Left lung (tissue), 10 donors: Measurements from ENCODE around the gene GJB4. TPM values are rescaled to one million over a fixed set of nuclear protein-coding genes. Genes with fewer than 3 reads are reported as not detected.
"Not testable (repeated sequence)": the region's sequence is repeated elsewhere in the genome, so short reads cannot be mapped to it uniquely, and the experiment has no call there.

Source experiments
- ATAC-seq: fragments of 200-7000 bp; cut with Tn5 transposase; one replicate; pipeline ENCODE4 v1.9.1; 2020; ENCODE audit warnings: moderate library complexity
- DNase-seq, 4 donors: peaks; one replicate each; pipeline ENCODE4 v3.0.0-alpha.2; 2013 to 2020
- H3K27ac ChIP-seq, 2 donors: fragments of 200-600 bp; sonication (generic) in 1 of 2; one replicate each; pipeline versions ENCODE4 v1.5.0 to v1.8.0; 2020 to 2021
- H3K27me3 ChIP-seq, 2 donors: fragments of 200-600 bp; sonication (generic) in 1 of 2; one replicate each; pipeline versions ENCODE4 v1.5.0 to v1.8.0; 2020 to 2021
- H3K36me3 ChIP-seq, 2 donors: fragments of 200-600 bp; sonication (generic) in 1 of 2; one replicate each; pipeline versions ENCODE4 v1.5.0 to v1.8.0; 2020 to 2021
- H3K4me1 ChIP-seq, 2 donors: fragments of 200-600 bp; one replicate each; pipeline ENCODE4 v1.8.0; 2021
- H3K4me3 ChIP-seq, 2 donors: fragments of 200-600 bp; sonication (generic) in 1 of 2; one replicate each; pipeline versions ENCODE4 v1.5.0 to v1.8.0; 2020 to 2021; ENCODE audit warnings: mild to moderate bottlenecking in 1 of 2
- H3K9me3 ChIP-seq, 2 donors: fragments of 200-600 bp; sonication (generic) in 1 of 2; one replicate each; pipeline versions ENCODE4 v1.5.0 to v1.8.0; 2020 to 2021
- intact Hi-C, 2 donors: fragments of 100-400 bp; cut with DNase I; formaldehyde crosslinking; loops; one replicate each; pipeline versions ENCODE4 v1.11.2 to v1.14.2; 2022
- polyA plus RNA-seq, 6 donors: library from polyadenylated mRNA; unstranded; fragments of 120-200 nt; gene quantifications; one replicate each; pipeline ENCODE4 v1.2.1, GENCODE V29; 2013; ENCODE audit not compliant: insufficient read length in 6 of 6
- total RNA-seq, 2 donors: library from RNA; stranded (reverse); fragmentation: NEBNext Ultra II Directional; extraction: Animal tissue kit (Norgen Biotek cat#: 25700); gene quantifications; one replicate each; pipeline ENCODE4 v1.2.1, GENCODE V29; 2021
- TF ChIP-seq, protein P1 (sequence below), 2 donors: fragments of 200-600 bp; sonication (generic) in 1 of 2; IDR thresholded peaks; one replicate each; pipeline versions ENCODE4 v1.5.0 to v1.8.0; 2021; ENCODE audit warnings: antibody characterized with exemption in 2 of 2
- donor health status: DM: no; HTN: yes; CAD: no.
- donor health status: DM: no; HTN: no; CAD: no.

The GJB4 gene
- total and polyA plus RNA-seq, 8 donors, result 0.06 to 0.08 TPM; not detected in 6

DNA sequence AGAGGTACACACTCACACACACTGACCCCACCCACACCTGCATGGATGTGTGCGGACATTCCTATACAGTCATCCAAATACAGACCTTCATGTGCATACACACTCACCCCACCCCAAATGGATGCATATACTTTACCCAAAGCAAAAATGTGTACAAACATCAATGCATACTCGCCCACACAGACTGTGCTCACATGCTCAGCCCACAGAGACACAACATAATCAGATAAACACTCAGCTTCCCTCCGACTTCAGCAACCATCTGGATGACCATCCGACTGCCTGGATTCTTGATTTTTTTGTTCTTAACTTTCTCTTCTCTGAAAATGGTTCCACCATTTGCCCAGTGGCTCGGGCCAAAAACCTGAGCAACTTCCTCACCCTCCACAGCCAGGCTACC, 29.1 kb upstream of the GJB4 start:
- Histone ChIP-seq H3K4me1 (no peaks in the 10 kb centered on the region), H3K9me3 (no peaks in the 10 kb centered on the region), H3K36me3 (no peaks in the 10 kb centered on the region), H3K4me3 (no peak overlapping the region), H3K27me3 (no peaks in the 10 kb centered on the region), H3K27ac (no peak overlapping the region)
- intact Hi-C loops, result no loop called here
- ATAC-seq, result no peak
- TF ChIP-seq, protein P1, sequence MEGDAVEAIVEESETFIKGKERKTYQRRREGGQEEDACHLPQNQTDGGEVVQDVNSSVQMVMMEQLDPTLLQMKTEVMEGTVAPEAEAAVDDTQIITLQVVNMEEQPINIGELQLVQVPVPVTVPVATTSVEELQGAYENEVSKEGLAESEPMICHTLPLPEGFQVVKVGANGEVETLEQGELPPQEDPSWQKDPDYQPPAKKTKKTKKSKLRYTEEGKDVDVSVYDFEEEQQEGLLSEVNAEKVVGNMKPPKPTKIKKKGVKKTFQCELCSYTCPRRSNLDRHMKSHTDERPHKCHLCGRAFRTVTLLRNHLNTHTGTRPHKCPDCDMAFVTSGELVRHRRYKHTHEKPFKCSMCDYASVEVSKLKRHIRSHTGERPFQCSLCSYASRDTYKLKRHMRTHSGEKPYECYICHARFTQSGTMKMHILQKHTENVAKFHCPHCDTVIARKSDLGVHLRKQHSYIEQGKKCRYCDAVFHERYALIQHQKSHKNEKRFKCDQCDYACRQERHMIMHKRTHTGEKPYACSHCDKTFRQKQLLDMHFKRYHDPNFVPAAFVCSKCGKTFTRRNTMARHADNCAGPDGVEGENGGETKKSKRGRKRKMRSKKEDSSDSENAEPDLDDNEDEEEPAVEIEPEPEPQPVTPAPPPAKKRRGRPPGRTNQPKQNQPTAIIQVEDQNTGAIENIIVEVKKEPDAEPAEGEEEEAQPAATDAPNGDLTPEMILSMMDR (IDR thresholded peaks at IDR 0.05), result no peak
- no peak for DNase-seq

DNA sequence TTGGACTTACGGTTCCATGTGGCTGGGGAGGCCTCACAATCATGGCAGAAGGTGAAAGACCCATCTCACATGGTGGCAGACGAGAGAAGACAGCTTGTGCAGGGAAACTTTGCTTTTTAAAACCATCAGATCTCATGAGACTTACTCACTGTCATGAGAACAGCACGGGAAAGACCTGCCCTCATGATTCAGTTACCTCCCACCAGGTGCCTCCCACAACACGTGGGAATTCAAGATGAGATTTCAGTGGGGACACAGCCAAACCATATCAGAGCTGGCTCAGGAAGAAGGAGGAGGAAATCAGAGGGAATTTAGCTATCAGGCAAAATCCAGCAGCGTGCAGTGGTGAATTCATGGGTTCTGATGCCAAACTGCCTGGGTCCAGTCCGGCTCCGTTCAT, 26.7 kb upstream of the GJB4 start:
- H3K27me3 ChIP-seq, H3K4me3 ChIP-seq, H3K9me3 ChIP-seq, intact Hi-C loops, ATAC-seq, H3K36me3 ChIP-seq, H3K4me1 ChIP-seq, DNase-seq, H3K27ac ChIP-seq: not testable (repeated sequence)

DNA sequence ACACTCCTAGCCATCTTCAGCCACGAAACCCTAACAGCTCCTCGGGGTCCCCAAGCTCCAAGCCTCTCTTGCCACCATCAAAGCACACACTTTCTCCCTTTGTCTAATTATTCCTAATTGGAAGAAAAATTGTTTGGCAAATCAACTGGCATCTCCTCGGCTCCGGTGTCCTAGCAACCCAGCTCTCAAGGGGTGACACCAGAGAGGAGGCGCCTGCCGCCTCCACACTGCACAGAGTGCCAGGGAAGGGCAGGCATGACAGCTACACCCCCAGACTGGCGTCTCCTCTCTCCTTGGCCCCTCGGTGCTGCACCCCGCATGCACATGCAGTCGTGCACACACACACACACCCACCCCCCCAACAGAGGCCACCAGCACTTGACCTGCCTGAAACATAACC, 22.8 kb upstream of the GJB4 start:
- H3K27me3 ChIP-seq, result peaks cover 0 to under 1% of the 10 kb centered on the region in 2 donors
- intact Hi-C loops, result no loop called here
- H3K4me1 ChIP-seq, result no peaks in the 10 kb centered on the region
- no peak for DNase-seq
- no peaks in the 10 kb centered on the region for H3K36me3 ChIP-seq
- no peak overlapping the region for H3K27ac ChIP-seq
- no peak overlapping the region for H3K4me3 ChIP-seq
- no peaks in the 10 kb centered on the region for H3K9me3 ChIP-seq
- TF ChIP-seq, protein P1 (IDR thresholded peaks at IDR 0.05), result no peak
- no peak for ATAC-seq

DNA sequence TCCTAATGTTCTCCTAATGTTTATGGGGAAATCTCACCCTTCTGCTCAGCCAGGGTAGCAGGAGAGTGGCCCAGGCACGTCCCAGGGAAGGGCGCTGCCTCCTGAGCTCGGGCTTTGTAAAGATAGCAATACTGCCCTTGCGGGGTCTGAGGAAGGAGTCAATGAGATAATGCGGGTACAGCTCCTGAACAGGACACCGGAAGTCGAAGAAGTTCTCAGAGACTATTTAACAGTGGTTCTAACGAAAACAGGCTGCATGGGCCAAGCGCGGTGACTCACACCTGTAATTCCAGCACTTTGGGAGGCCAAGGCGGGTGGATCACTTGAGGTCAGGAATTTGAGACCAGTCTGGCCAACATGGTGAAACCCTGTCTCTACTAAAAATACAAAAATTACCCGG, 22.3 kb upstream of the GJB4 start:
- H3K36me3 ChIP-seq, intact Hi-C loops, H3K4me1 ChIP-seq, ATAC-seq, H3K9me3 ChIP-seq, DNase-seq, H3K27me3 ChIP-seq, H3K4me3 ChIP-seq, H3K27ac ChIP-seq: not testable (repeated sequence)

DNA sequence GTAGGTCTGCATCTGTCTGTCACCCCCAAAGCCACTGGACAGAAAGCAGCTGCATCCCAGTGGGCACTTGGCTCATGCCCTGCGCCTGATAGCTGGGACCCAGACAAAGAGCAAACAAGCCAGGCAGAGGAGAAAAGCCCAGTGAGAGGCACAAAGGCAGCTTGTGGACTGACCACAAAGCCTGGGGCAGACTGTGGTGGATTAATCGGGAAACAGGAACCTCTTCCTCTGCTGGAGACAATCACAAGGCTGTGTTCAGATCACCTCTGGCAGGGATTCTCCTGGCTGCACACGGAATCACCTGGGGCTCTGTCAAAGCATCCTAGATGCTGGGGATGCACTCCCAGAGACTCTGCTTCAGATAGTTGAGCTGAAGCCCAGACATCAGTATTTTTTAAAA, 19.9 kb upstream of the GJB4 start:
- DNase-seq (no peak), ATAC-seq (no peak)
- TF ChIP-seq, protein P1 (IDR thresholded peaks at IDR 0.05), result no peak
- intact Hi-C loops, result loop anchor here in 1 of 2 donors (10.0 kb wide), 1 partner anchor 275 kb away; no protein-coding TSS in a partner anchor
- no peaks in the 10 kb centered on the region for H3K9me3 ChIP-seq
- no peak overlapping the region for H3K4me3 ChIP-seq
- H3K36me3 ChIP-seq, result no peaks in the 10 kb centered on the region
- no peak overlapping the region for H3K27ac ChIP-seq
- no peaks in the 10 kb centered on the region for H3K4me1 ChIP-seq
- peaks cover 0 to 17% of the 10 kb centered on the region in 2 donors for H3K27me3 ChIP-seq

DNA sequence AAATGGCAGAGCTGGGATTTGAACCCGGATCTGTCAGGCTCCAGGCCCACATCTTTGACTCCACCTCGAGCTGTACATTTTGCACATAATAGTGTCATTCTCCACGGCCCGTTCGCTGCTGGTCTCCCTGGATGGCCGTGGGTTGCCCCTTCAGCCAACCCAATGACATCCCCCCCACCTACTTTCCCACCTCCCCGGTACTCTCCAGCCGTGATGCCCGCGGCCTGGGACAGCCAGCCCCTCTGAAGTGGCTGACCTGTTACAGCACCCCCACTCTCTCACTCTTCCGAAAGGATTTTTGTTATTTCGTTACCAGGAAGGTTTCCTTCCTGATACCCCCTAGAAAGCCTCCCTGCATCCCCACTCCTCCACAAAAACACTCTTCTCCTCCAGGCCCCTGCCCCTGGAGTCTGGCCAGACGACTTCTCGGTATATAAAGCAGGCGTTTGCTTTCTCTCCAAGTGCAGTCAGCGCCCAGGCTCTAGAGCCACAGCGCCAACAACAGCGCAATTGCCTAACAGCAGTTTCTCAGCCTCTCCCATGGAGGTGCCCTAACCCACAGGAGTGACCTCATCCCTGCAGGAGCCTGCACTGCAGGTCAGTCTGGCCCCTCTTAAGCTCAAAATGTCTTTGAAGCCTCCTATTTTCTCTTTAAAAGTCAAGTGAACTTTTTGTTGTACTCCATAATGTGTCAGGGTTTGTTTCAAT, 19.2 kb upstream of the GJB4 start:
- Histone ChIP-seq H3K36me3 (no peaks in the 10 kb centered on the region), H3K27ac (no peak overlapping the region), H3K4me3 (no peak overlapping the region), H3K4me1 (no peaks in the 10 kb centered on the region), H3K9me3 (no peaks in the 10 kb centered on the region), H3K27me3 (peaks cover 0 to 20% of the 10 kb centered on the region in 2 donors)
- DNase-seq (peak in 1 of 4 donors; percentile 21), ATAC-seq (peak; percentile 81)
- intact Hi-C loops, result loop anchor here in 1 of 2 donors (10.0 kb wide), 1 partner anchor 276 kb away; no protein-coding TSS in a partner anchor
- TF ChIP-seq, protein P1 (IDR thresholded peaks at IDR 0.05), result no peak
